T-helper 1 cell treated with Interleukin-12 subunit alpha and Interleukin-12 subunit beta and Interleukin-4 antibody, amounts not matched to agents 30 ng/mL and 1 ng/mL, for 36 hours (primary cell): Measurements from ENCODE around the gene ACKR2. TPM values are rescaled to one million over a fixed set of nuclear protein-coding genes. Genes with fewer than 3 reads are reported as not detected.

Experiments used
- intact Hi-C: fragments of 100-400 bp; cut with micrococcal nuclease; formaldehyde crosslinking; loops from one replicate; pipeline ENCODE4 v1.15.1; 2024
- total RNA-seq: library from RNA; stranded (reverse); gene quantifications from 2 replicates; pipeline ENCODE4 v1.2.3, GENCODE V29; 2022

The ACKR2 gene
- total RNA-seq, 1 donor from 2014 or later, result 1.6 TPM

DNA sequence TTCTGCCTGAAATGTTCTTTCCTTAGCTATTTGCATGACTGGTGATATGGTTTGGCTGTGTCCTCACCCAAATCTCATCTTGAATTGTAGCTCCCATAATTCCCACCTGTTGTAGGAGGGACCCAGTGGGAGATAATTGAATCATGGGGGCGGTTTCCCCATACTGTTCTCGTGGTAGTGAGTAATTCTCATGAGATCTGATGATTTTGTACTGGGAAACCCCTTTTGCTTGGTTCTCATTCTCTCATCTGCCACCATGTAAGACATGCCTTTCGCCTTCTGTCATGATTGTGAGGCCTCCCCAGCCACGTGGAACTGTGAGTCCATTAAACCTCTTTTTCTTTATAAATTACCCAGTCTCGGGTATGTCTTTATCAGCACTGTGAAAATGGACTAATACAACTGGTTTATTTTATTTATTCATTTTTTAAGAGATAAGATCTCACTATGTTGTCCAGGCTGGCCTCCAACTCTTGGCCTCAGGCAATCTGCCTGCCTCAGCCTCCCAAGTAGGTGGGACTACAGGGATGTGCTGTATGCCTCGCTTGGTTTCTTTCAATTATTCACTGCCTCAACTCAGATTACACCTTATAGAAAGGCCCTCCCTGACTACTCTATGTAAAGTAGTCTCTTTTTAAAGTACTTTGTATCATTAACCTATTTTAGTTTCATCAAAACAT is 74.1 kb downstream of the ACKR2 start:
- intact Hi-C loops, result loop anchor here (5.0 to 10.0 kb wide), 2 partner anchors 329 to 739 kb away; partner anchors contain the start of gene ANO10

DNA sequence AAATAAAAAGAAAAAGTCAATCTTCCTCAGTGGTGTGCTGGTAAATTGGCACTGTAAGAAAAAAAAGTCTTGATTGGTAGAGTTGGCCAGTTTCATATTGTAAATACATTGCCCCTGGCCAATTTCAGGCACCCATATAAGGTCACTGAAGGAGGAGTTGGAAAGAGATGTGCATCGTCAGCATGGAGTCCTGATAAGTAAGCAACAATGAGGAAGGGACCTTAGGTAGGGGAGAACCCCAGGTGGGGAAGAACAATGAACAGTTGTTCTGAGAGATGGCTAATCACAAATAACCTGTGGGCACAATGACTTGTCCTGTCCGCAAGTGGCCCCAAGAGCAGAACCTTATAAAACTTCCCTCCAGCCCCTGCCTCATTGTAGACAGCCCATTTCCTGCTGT is 75.1 kb downstream of the ACKR2 start:
- intact Hi-C loops, result loop anchor here (5.0 to 10.0 kb wide), 2 partner anchors 330 to 738 kb away; partner anchors contain the start of gene ANO10

DNA sequence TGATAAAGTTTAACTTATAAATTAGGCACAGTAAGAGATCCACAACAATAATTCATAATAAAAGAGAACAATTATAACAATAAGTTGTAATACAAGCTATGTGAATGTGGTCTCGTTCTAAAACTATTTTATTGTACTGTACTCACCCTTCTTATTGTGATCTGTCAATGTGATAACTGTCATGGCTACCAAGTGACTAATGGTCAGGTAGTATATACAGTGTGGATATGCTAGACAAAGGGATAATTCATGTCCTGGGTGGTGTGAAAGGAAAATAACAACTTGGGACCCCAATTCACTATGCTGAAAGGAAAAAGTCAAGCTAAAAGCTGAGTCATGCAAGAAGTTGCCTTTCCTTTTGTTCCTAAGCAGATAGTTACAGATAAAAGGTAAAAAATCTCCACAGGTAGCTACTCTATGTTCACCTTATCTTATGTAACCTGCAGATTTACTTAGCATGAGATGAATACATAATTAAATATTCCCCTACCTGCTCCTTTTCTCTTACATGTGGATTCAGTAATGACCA is 77.1 kb downstream of the ACKR2 start:
- intact Hi-C loops, result loop anchor here (10.0 kb wide), 1 partner anchor 332 kb away; no protein-coding TSS in a partner anchor

DNA sequence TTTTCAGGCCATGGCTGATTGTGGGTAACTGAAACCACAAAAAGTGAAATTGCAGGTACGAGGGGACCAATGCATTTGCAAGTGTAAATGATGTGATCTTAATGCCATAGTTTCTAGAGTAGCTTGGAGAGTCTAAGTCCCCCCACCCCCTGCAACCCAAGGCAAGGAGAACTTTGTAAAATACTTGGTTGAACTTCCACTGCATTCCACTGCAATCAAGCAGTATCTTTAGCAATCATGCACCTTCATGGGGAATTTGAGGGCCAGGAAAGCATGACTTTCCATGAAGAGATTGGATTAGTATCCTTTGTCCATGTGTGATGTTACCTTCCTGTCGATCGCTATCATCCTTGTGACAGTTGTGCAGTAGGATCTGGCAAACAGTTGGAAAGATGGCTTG is 77.8 kb downstream of the ACKR2 start:
- intact Hi-C loops, result loop anchor here (10.0 kb wide), 1 partner anchor 332 kb away; no protein-coding TSS in a partner anchor

DNA sequence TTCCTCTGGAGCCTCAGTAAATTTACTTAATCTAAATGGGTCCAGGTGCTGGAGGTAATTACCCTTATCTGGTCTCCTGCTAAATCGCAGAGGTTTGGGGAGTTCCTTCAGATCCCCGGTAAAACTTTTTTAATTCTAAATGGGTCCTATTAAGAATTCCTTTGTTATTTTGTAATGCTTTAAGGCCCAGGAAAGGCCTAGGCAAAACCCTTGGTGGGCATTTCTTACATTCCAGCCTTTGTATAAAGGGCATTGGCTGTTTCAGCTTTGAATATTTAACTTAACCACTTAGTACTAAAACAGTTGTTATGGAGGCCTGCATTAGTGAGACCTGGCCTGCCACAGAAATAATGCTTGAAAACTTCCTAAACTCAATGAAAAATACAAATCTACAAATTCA is 81.8 kb downstream of the ACKR2 start:
- intact Hi-C loops, result no loop called here

DNA sequence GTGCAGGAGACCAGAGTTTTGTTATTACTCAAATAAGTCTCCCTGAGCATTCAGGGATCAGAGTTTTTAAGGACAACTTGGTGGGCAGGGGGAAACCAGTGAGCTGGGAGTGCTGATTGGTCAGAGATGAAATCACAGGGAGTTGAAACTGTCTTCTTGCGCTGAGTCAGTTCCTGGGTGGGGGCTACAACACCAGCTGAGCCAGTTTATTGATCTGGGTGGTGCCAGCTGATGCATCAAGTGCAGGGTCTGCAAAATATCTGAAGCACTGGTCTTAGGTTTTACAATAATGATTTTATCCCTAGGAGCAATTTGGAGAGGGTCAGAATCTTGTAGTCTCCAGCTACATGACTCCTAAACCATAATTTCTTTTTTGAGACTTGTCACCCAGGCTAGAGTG is 82.9 kb downstream of the ACKR2 start:
- intact Hi-C loops, result no loop called here

DNA sequence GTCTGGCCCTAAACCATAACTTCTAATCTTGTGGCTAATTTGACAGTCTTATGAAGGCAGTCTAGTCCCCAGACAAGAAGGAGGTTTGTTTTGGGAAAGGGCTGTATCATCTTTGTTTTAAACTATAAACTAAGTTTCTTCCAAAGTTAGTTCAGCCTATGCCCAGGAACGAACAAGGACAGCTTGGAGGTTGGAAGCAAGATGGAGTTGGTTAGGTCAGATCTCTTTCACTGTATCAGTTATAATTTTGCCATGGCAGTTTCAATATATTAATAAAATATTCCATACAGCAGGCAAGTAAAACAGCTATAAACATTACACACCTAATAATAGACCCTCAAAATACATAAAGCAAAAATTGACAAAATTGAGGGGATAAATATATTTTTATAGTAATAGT is 83.6 kb downstream of the ACKR2 start:
- intact Hi-C loops, result no loop called here

DNA sequence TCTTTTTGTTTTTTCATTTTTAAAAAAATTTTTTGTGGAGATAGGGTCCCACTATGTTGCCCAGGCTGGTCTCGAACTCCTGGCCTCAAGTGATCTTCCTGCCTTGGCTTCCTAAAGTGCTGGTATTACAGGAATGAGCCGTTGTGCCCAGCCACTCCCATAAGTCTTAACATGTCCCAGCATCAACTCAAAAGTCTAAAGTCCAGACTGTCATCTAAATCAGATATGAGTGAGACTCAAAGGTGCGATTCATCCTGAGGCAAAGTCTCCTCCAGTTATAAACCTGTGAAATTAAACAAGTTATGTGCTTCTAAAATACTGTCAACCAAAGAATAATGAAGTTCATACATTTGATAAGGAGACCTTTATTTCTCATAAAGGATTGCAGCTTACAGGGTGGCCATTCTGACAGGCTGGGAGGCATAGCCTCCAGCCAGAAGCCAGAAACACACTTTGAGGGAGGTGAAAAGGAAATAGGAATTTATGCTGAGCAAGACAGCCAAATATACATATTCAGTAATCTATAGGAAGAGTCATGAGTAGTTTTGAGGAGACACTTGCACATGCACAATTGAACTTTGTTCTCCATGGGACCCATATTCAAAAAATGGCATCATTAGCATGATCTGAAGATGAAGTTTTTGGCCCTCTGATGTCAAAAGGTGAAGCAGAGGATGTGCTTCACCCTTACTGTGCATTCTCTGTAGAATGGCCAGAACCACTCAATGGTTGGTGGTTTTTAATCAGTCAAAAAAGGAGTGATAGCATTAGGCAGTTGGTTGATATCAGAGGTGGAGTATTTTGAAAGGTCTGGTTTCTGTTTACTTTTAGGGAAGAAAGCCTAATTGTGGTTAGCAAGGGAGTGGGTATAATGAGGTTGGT is 85.7 kb downstream of the ACKR2 start:
- intact Hi-C loops, result no loop called here

DNA sequence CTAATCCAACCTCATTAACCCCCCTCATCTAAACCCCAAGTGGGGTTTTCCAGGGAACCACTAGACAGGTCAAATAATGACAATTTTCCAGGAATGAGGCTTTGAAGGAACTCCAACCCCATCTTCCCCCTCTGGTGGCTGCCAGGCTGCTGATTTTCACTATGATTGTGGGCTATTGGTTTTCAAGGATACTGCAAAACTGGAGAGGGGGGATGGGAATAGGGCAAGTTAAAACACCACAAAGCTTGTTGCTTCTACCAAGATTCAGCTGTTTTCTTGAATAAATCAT is 86.3 kb downstream of the ACKR2 start:
- intact Hi-C loops, result no loop called here

DNA sequence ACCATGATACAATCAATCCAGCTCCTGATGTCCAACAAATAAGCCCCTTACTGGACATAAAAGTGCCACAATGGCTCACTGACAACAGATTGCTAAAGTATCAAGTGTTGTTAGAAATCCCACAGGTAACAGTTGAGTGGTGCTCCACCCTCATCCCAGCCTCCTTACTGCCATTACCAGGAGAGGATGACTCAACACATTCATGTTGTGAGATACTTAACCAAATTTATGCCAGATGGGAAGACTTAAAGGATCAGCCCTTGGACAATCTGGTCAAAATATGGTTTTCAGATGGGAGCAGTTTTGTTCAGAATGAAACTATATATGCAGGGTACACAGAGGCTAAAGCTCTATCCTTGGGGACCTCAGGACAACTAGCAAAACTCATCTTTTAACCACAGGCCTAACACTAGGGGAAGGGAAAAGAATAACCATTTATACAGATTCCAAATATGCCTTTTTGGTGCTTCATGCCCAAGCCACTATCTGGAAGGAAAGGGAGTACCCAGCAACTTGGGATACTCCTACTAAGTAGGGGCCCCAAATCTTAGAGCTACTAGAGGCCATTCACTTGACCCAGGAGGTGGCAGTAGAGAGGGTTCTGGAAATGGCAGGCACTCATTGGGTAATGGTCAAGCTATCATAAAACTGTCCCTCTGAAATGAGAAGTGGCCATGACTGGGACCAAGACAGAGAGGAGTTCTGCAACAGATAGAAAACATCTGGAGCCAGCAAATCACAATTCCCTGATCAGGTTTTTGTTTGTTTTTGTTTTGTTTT is 89.8 kb downstream of the ACKR2 start:
- intact Hi-C loops, result no loop called here

DNA sequence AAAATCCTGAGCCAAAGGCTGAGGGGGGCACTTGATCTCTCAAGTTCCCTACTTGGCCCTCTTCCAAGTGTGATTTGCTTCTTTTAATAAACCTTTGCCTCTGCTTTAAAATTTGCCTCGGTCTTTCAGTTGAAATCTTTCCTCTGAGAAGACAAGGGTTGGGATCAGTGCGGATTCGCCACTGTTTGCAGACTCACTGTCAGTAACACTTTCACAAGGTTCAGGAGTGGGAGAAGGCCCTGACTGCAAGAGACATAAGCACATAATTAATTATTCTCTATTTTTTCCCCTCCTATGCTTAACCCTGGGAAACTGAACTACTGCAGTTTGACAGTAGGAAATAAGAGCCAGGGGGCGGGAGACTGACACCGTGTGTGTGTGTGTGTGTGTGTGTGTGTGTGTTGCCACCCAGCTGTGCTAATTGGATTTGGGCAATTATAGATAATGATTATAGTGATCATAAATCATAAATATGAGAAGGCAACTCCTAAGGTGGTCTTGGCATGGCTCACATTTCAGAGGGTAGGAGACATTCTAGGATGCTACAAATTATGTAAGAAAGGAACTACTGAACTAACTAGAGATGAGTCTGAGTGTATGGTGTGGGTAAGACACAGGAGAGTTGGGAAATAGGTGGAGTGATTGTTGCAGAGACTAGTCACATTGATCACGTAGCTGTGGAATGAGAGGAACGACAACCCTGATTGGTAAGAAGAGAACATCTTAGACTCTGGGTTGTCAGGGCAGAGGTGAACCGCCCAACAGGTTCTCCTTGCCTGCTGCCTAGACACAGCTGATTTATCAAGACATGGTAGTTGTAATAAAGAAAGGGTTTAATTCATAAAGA is 91.2 kb downstream of the ACKR2 start:
- intact Hi-C loops, result no loop called here

DNA sequence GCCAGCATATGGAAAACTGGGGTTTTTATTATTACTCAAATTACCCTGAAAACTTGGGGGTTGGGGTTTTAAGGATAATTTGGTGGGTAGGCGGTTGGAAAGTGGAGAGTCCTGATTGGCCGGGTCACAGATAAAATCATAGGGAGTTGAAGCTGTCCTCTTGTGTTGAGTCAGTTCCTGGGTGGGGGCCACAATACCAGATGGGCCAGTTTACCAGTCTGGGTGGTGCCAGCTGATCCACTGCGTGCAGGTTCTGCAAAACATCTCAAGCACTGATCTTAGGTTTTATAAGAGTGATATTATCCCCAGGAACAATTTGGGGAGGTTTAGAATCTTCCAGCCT is 91.8 kb downstream of the ACKR2 start:
- intact Hi-C loops, result no loop called here

DNA sequence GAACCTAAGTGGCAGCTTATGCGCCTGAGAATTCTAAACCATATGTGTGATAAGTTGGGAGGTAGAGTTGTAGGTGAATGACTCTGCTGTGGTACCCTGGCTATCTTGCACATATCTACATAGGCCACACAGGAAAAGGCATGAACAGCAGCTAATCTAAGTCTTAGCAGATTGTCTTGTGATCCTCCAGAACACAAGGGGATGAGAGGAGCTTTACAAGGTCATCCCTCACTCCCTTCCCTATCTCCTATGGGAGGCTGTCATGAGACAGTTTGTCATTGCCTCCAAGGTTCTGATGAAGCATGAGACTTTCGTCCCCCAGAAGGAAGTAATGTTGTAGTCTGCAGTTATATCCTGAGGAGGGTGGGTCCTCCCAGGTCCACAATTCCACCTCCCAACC is 93.0 kb downstream of the ACKR2 start:
- intact Hi-C loops, result no loop called here

DNA sequence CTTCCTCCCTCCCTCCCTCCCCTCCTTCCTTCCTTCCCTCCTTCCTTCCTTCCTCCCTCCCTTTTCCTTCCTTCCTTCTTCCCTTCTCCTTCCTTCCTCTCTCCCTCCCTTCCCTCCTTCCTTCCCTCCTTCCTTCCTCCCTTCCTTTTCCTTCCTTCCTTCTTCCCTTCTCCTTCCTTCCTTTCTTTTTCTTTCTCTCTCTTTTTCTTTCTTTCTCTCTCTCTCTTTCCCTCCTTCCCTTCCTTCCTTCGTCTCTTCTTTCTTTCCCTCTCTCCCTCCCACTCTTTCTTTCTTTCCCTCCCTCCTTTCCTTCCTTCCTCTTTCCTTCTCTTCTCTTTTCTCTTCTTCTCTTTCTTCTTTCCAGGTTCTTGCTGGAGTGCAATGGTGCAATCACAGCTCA is 94.8 kb downstream of the ACKR2 start:
- intact Hi-C loops, result no loop called here

DNA sequence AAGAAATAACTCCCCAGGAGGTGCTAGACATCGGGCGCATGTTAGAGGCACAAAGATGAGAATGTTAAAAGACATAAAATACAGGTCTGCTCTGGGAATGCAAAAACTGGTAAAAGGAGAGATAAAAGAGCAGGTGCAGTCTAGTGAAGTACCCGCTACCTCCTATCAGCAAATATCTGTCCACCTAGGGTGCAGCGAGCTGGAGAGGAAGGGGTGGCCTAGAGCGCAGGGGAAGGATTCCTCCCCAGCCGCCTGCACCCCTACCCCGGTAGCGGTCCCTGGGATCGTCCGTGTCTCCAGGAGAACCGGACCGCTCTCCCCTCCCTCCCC is 96.5 kb downstream of the ACKR2 start:
- intact Hi-C loops, result no loop called here

DNA sequence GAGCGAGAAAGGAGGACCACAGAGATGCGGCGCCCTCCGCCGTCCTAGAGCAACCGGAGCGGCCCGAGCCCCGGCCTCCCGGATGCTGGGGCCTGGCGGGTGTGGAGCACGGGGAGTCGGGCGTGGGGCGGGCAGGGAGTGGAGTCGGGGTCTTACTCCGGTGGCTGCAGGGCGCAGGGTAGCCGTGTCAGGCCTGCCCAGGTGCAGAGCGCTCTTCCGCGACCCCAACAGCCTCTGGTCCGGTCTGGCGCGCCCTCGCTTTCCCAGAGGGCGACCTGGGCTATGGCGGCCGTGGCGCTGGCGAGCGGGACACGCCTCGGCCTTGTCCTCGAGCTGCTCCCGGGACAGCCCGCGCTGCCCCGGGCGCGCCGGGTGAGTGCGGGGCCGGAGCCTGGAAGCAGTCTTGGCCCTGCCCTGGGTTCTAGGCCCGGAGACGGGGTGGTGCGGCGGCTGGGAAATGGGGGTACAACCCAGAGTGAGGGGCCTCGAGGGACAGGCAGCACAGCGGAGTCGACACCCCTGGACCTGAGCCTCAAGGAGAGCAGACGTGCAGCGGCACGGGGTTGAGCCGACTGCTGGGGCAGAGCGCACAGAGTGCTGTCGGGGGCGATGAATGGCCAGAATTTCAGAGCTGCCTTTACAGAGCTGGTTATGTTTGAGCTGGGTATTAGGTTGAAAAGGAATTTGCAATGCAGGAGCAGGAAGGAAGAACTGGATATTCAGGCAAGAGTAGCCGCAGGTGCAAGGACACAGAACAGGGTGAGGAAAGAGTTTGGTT is 97.0 kb downstream of the ACKR2 start, which contains the start of gene ZNF662:
TSS of gene ZNF662 (plus strand) at position 73 of the 778 bp plus-strand sequence. CDS start 1,973 bp downstream, outside the sequence.
- intact Hi-C loops, result no loop called here

DNA sequence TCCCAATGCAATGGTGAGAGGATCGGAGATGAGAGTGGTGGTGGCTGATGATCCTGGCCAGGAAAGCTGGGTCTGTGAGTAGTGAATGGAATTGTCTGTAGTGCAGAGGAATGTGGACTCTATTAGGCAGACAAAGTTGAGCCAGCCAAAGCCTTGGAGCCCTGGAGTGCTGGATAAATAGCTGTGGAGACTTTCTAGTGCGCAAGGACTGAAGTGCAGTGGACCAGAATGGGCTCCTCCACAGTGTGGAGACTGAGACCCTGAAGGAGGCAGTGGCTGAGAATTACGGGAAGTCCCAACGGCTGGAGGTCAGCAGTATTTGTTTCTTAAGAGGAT is 97.6 kb downstream of the ACKR2 start:
- intact Hi-C loops, result no loop called here

DNA sequence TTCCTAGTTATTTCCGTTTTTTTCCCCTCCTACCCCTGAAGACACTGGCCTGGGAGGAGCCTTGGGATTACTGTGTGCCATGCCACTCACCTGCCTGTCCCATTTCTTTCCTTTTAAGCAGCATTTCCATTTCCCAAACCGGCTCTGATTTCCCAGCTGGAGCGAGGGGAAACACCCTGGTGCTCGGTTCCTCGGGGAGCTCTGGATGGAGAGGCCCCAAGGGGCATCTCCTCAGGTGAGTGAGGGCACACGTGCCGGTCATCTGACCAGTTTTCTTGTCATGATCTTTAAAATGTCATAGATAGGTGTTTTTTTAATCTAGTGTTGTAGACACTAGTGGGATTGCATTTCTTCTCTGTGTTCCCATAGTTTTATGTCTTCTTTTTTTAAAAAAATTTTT is 99.4 kb downstream of the ACKR2 start:
- intact Hi-C loops, result no loop called here

DNA sequence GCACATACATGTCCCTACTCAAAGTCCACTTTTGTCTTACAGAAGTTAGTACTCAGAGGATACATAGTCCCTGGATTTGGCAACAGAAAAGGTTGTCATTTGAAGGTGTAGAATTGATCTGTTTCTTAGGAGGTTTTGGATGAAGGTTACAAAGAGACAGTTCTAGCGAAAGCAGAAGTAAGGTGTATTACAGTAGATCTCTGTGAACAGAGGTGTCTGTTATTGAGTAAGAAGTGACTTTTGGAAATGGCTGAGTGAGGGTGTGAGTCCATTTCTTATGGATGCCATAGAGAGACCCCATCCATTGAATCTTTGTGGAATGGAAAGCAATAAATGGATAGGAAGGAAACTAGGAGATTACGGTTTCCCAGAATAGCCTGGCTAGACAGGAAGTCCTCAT is 102.3 kb downstream of the ACKR2 start:
- intact Hi-C loops, result no loop called here
